H9 (cell line): Measurements from ENCODE around the gene IP6K3. TPM values are rescaled to one million over a fixed set of nuclear protein-coding genes. Genes with fewer than 3 reads are reported as not detected.

Experiments
- DNase-seq: peaks from one replicate; pipeline ENCODE4 v3.0.0-alpha.2; 2017
- H2AFZ ChIP-seq: one replicate; pipeline ENCODE4 v1.6.1; 2013; ENCODE audit warnings: mild to moderate bottlenecking, low read length, control low read depth, moderate library complexity
- H2AK5ac ChIP-seq: 2 replicates; pipeline ENCODE4 v1.6.1; 2013; ENCODE audit warnings: low read length, control low read depth, mixed read lengths; ENCODE audit not compliant: insufficient read length
- H2BK120ac ChIP-seq: one replicate; pipeline ENCODE4 v1.6.1; 2013; ENCODE audit warnings: low read depth, mild to moderate bottlenecking, low read length, control low read depth, inconsistent platforms; ENCODE audit not compliant: poor library complexity, severe bottlenecking
- H2BK12ac ChIP-seq: 2 replicates; pipeline ENCODE4 v1.6.1; 2013; ENCODE audit warnings: low read length, control low read depth, mixed read lengths, low read depth; ENCODE audit not compliant: insufficient read length
- H2BK15ac ChIP-seq: 2 replicates; pipeline ENCODE4 v1.6.1; 2013; ENCODE audit warnings: low read depth, low read length, control low read depth
- H2BK20ac ChIP-seq: one replicate; pipeline ENCODE4 v1.6.1; 2013; ENCODE audit warnings: low read depth, mild to moderate bottlenecking, low read length, control low read depth, inconsistent platforms; ENCODE audit not compliant: poor library complexity, severe bottlenecking
- H2BK5ac ChIP-seq: 2 replicates; pipeline ENCODE4 v1.6.1; 2013; ENCODE audit warnings: low read length, control low read depth, mixed read lengths; ENCODE audit not compliant: insufficient read length
- H3K14ac ChIP-seq: 2 replicates; pipeline ENCODE4 v1.6.1; 2013; ENCODE audit warnings: low read length, control low read depth; ENCODE audit not compliant: insufficient read depth
- H3K18ac ChIP-seq: 2 replicates; pipeline ENCODE4 v1.6.1; 2013; ENCODE audit warnings: low read depth, mild to moderate bottlenecking, mixed read lengths, low read length, control low read depth; ENCODE audit not compliant: insufficient read length
- H3K23ac ChIP-seq: 2 replicates; pipeline ENCODE4 v1.6.1; 2013; ENCODE audit warnings: low read length, control low read depth, mixed read lengths, low read depth; ENCODE audit not compliant: insufficient read length
- H3K23me2 ChIP-seq: 2 replicates; pipeline ENCODE4 v1.6.1; 2013; ENCODE audit warnings: low read depth, mild to moderate bottlenecking, mixed read lengths, low read length, control low read depth; ENCODE audit not compliant: insufficient read length, poor library complexity, severe bottlenecking
- H3K27ac ChIP-seq: 2 replicates; pipeline ENCODE4 v1.5.1; 2013; ENCODE audit warnings: low read length, control low read depth, mixed read lengths, low read depth; ENCODE audit not compliant: insufficient read length
- H3K27me3 ChIP-seq: 2 replicates; pipeline ENCODE4 v1.6.1; 2013; ENCODE audit warnings: low read length, control low read depth, inconsistent platforms; ENCODE audit not compliant: insufficient read depth
- H3K4ac ChIP-seq: 2 replicates; pipeline ENCODE4 v1.6.1; 2013; ENCODE audit warnings: low read depth, mild to moderate bottlenecking, control low read depth, inconsistent platforms, low read length, moderate library complexity
- H3K4me1 ChIP-seq: 2 replicates; pipeline ENCODE4 v1.6.1; 2013; ENCODE audit warnings: low read length, control low read depth, inconsistent platforms; ENCODE audit not compliant: insufficient read depth
- H3K4me2 ChIP-seq: 2 replicates; pipeline ENCODE4 v1.6.1; 2013; ENCODE audit warnings: low read length, control low read depth, mixed read lengths; ENCODE audit not compliant: insufficient read length, insufficient read depth
- H3K56ac ChIP-seq: 2 replicates; pipeline ENCODE4 v1.6.1; 2013; ENCODE audit warnings: low read depth, mild to moderate bottlenecking, mixed read lengths, low read length, control low read depth; ENCODE audit not compliant: insufficient read length
- H3K79me1 ChIP-seq: 2 replicates; pipeline ENCODE4 v1.6.1; 2013; ENCODE audit warnings: low read depth, mild to moderate bottlenecking, moderate library complexity, low read length, control low read depth, inconsistent platforms; ENCODE audit not compliant: insufficient read depth, poor library complexity, severe bottlenecking
- H3K79me2 ChIP-seq: 2 replicates; pipeline ENCODE4 v1.6.1; 2013; ENCODE audit warnings: low read length, control low read depth, inconsistent platforms; ENCODE audit not compliant: insufficient read depth
- H3K9ac ChIP-seq: 2 replicates; pipeline ENCODE4 v1.6.1; 2013; ENCODE audit warnings: low read length, control low read depth, mixed read lengths; ENCODE audit not compliant: insufficient read length; ENCODE audit errors: extremely low read depth
- H3K9me3 ChIP-seq: one replicate; pipeline ENCODE4 v1.6.1; 2013; ENCODE audit warnings: low read depth, low read length, inconsistent platforms; ENCODE audit not compliant: control insufficient read depth
- H3T11ph ChIP-seq: one replicate; pipeline ENCODE4 v1.6.1; 2013; ENCODE audit warnings: mild to moderate bottlenecking, low read length, control low read depth, inconsistent platforms
- H4K20me1 ChIP-seq: one replicate; pipeline ENCODE4 v1.6.1; 2013; ENCODE audit not compliant: control insufficient read depth, insufficient read length, insufficient read depth
- H4K5ac ChIP-seq: 2 replicates; pipeline ENCODE4 v1.6.1; 2013; ENCODE audit warnings: low read depth, mild to moderate bottlenecking, mixed read lengths, low read length, control low read depth; ENCODE audit not compliant: insufficient read length
- H4K8ac ChIP-seq: replicated peaks from 2 replicates; pipeline ENCODE4 v1.6.1; 2013; ENCODE audit warnings: low read length, control low read depth, mixed read lengths, low read depth; ENCODE audit not compliant: insufficient read length
- H4K91ac ChIP-seq: 2 replicates; pipeline ENCODE4 v1.6.1; 2013; ENCODE audit warnings: low read depth, mild to moderate bottlenecking, moderate library complexity, mixed read lengths, low read length, control low read depth; ENCODE audit not compliant: insufficient read length
- H3K27ac Mint-ChIP-seq, 3 experiments: 2 replicates in 2 of 3; 3 replicates in 1 of 3; pipeline ENCODE4 v1.8.0; 2020 to 2021; ENCODE audit warnings: mixed read lengths in 3 of 3, mild to moderate bottlenecking in 1 of 3, moderate library complexity in 1 of 3
- H3K27me3 Mint-ChIP-seq: 2 replicates; pipeline ENCODE4 v1.8.0; 2021; ENCODE audit warnings: low read depth, mild to moderate bottlenecking, moderate library complexity, mixed read lengths
- H3K36me3 Mint-ChIP-seq, 3 experiments: 2 replicates in 2 of 3; 3 replicates in 1 of 3; pipeline ENCODE4 v1.8.0; 2020 to 2021; ENCODE audit warnings: low read depth in 3 of 3, mixed read lengths in 3 of 3; ENCODE audit not compliant: insufficient read depth in 1 of 3
- H3K4me1 Mint-ChIP-seq, 2 experiments: 2 replicates each; pipeline ENCODE4 v1.8.0; 2020; ENCODE audit warnings: mixed read lengths in 2 of 2
- H3K4me3 Mint-ChIP-seq, 2 experiments: 2 replicates in 1 of 2; 3 replicates in 1 of 2; pipeline ENCODE4 v1.8.0; 2020 to 2021; ENCODE audit warnings: mild to moderate bottlenecking in 2 of 2, mixed read lengths in 2 of 2, moderate library complexity in 1 of 2
- H3K9me3 Mint-ChIP-seq, 2 experiments: 2 replicates in 1 of 2; 3 replicates in 1 of 2; pipeline ENCODE4 v1.8.0; 2020; ENCODE audit warnings: mild to moderate bottlenecking in 2 of 2, mixed read lengths in 2 of 2, moderate library complexity in 1 of 2
- WGBS: extraction: QIAGEN DNeasy Blood & Tissue Kit; methylation state at CpG from one replicate; pipeline ENCODE4 v1.1.7; 2013; ENCODE audit warnings: missing lambda C conversion rate, low lambda C conversion rate, mixed read lengths; ENCODE audit not compliant: insufficient read length; ENCODE audit errors: extremely low coverage; 5-methylcytosine and 5-hydroxymethylcytosine counted together
- total RNA-seq: library from RNA; stranded (reverse); gene quantifications from 2 replicates; pipeline ENCODE4 v1.2.1, GENCODE V29; 2021
- TF ChIP-seq, protein P1 (sequence below): fragments of 200-600 bp; sonication (generic); conservative IDR thresholded peaks from 3 replicates; pipeline ENCODE4 v1.8.0; 2021; ENCODE audit warnings: antibody characterized with exemption, mild to moderate bottlenecking

IP6K3 gene
- total RNA-seq, 1 experiment from 2014 or later = 0.46 TPM

DNA sequence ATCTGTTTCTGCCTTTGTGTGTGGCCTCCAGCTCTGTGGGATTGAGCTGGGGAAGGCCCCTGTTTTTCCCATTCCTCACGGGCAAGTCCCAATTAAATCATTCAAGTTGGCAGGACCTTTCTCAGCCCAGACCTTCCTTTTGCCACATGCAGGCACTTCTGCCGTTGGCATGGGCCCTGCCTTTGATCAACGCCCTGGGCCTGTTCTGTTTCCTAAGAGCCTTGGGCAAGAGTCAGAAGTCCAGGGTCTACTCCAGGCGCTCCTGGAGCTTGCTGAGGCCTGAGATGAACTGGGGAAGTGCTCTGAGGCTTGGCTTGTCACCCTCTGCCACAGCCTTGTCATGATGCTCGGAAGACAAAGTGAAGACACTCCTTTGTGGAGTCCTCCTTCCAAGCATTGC lies 7.1 kb downstream of the IP6K3 start:
- Histone ChIP-seq H3K9ac (no peak overlapping the region), H3K4ac (no peak overlapping the region), H3K79me2 (no peaks in the 10 kb centered on the region), H4K91ac (no peak overlapping the region), H4K8ac (no peak overlapping the region), H2BK20ac (no peak overlapping the region), H2BK5ac (no peak overlapping the region), H3K4me1 (no peaks in the 10 kb centered on the region; the same call in 1 of the 2 replicates), H3K27me3 (no peaks in the 10 kb centered on the region), H2BK12ac (no peak overlapping the region), H2BK120ac (no peak overlapping the region), H3K79me1 (no peaks in the 10 kb centered on the region), H3K9me3 (no peaks in the 10 kb centered on the region), H4K20me1 (no peaks in the 10 kb centered on the region), H3T11ph (no peak overlapping the region), H2AK5ac (no peak overlapping the region), H3K27ac (no peak overlapping the region), H3K23me2 (no peaks in the 10 kb centered on the region), H2BK15ac (no peak overlapping the region), H3K23ac (no peak overlapping the region), H3K18ac (no peak overlapping the region), H3K4me2 (no peak overlapping the region), H3K56ac (no peak overlapping the region), H2AFZ (no peak overlapping the region), H4K5ac (no peak overlapping the region), H3K14ac (no peak overlapping the region; the same call in 1 of the 2 replicates)
- TF ChIP-seq, protein P1, sequence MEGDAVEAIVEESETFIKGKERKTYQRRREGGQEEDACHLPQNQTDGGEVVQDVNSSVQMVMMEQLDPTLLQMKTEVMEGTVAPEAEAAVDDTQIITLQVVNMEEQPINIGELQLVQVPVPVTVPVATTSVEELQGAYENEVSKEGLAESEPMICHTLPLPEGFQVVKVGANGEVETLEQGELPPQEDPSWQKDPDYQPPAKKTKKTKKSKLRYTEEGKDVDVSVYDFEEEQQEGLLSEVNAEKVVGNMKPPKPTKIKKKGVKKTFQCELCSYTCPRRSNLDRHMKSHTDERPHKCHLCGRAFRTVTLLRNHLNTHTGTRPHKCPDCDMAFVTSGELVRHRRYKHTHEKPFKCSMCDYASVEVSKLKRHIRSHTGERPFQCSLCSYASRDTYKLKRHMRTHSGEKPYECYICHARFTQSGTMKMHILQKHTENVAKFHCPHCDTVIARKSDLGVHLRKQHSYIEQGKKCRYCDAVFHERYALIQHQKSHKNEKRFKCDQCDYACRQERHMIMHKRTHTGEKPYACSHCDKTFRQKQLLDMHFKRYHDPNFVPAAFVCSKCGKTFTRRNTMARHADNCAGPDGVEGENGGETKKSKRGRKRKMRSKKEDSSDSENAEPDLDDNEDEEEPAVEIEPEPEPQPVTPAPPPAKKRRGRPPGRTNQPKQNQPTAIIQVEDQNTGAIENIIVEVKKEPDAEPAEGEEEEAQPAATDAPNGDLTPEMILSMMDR = no peak
- no peak overlapping the region; a peak in 1 of 7 replicates for H3K27ac Mint-ChIP-seq
- H3K27me3 Mint-ChIP-seq = peaks cover 2% of the 10 kb centered on the region
- no peak for DNase-seq
- H3K4me3 Mint-ChIP-seq = no peak overlapping the region
- H3K36me3 Mint-ChIP-seq = no peaks in the 10 kb centered on the region
- H3K4me1 Mint-ChIP-seq = peaks cover 13 to 14% of the 10 kb centered on the region in 2 experiments
- H3K9me3 Mint-ChIP-seq = no peaks in the 10 kb centered on the region
- no CpG with 5 or more reads among the region's 5 CpGs for WGBS
